H9 (cell line): ENCODE data around the gene AGTRAP. TPM values are rescaled to one million over a fixed set of nuclear protein-coding genes. Genes with fewer than 3 reads are reported as not detected.

Experiments used
- DNase-seq: peaks from one replicate; pipeline ENCODE4 v3.0.0-alpha.2; 2017
- H2AFZ ChIP-seq: one replicate; pipeline ENCODE4 v1.6.1; 2013; ENCODE audit warnings: mild to moderate bottlenecking, low read length, control low read depth, moderate library complexity
- H2AK5ac ChIP-seq: 2 replicates; pipeline ENCODE4 v1.6.1; 2013; ENCODE audit warnings: low read length, control low read depth, mixed read lengths; ENCODE audit not compliant: insufficient read length
- H2BK120ac ChIP-seq: one replicate; pipeline ENCODE4 v1.6.1; 2013; ENCODE audit warnings: low read depth, mild to moderate bottlenecking, low read length, control low read depth, inconsistent platforms; ENCODE audit not compliant: poor library complexity, severe bottlenecking
- H2BK12ac ChIP-seq: 2 replicates; pipeline ENCODE4 v1.6.1; 2013; ENCODE audit warnings: low read length, control low read depth, mixed read lengths, low read depth; ENCODE audit not compliant: insufficient read length
- H2BK15ac ChIP-seq: 2 replicates; pipeline ENCODE4 v1.6.1; 2013; ENCODE audit warnings: low read depth, low read length, control low read depth
- H2BK20ac ChIP-seq: one replicate; pipeline ENCODE4 v1.6.1; 2013; ENCODE audit warnings: low read depth, mild to moderate bottlenecking, low read length, control low read depth, inconsistent platforms; ENCODE audit not compliant: poor library complexity, severe bottlenecking
- H2BK5ac ChIP-seq: 2 replicates; pipeline ENCODE4 v1.6.1; 2013; ENCODE audit warnings: low read length, control low read depth, mixed read lengths; ENCODE audit not compliant: insufficient read length
- H3K14ac ChIP-seq: 2 replicates; pipeline ENCODE4 v1.6.1; 2013; ENCODE audit warnings: low read length, control low read depth; ENCODE audit not compliant: insufficient read depth
- H3K18ac ChIP-seq: 2 replicates; pipeline ENCODE4 v1.6.1; 2013; ENCODE audit warnings: low read depth, mild to moderate bottlenecking, mixed read lengths, low read length, control low read depth; ENCODE audit not compliant: insufficient read length
- H3K23ac ChIP-seq: 2 replicates; pipeline ENCODE4 v1.6.1; 2013; ENCODE audit warnings: low read length, control low read depth, mixed read lengths, low read depth; ENCODE audit not compliant: insufficient read length
- H3K23me2 ChIP-seq: 2 replicates; pipeline ENCODE4 v1.6.1; 2013; ENCODE audit warnings: low read depth, mild to moderate bottlenecking, mixed read lengths, low read length, control low read depth; ENCODE audit not compliant: insufficient read length, poor library complexity, severe bottlenecking
- H3K27ac ChIP-seq: 2 replicates; pipeline ENCODE4 v1.5.1; 2013; ENCODE audit warnings: low read length, control low read depth, mixed read lengths, low read depth; ENCODE audit not compliant: insufficient read length
- H3K27me3 ChIP-seq: 2 replicates; pipeline ENCODE4 v1.6.1; 2013; ENCODE audit warnings: low read length, control low read depth, inconsistent platforms; ENCODE audit not compliant: insufficient read depth
- H3K4ac ChIP-seq: 2 replicates; pipeline ENCODE4 v1.6.1; 2013; ENCODE audit warnings: low read depth, mild to moderate bottlenecking, control low read depth, inconsistent platforms, low read length, moderate library complexity
- H3K4me1 ChIP-seq: 2 replicates; pipeline ENCODE4 v1.6.1; 2013; ENCODE audit warnings: low read length, control low read depth, inconsistent platforms; ENCODE audit not compliant: insufficient read depth
- H3K4me2 ChIP-seq: 2 replicates; pipeline ENCODE4 v1.6.1; 2013; ENCODE audit warnings: low read length, control low read depth, mixed read lengths; ENCODE audit not compliant: insufficient read length, insufficient read depth
- H3K56ac ChIP-seq: 2 replicates; pipeline ENCODE4 v1.6.1; 2013; ENCODE audit warnings: low read depth, mild to moderate bottlenecking, mixed read lengths, low read length, control low read depth; ENCODE audit not compliant: insufficient read length
- H3K79me1 ChIP-seq: 2 replicates; pipeline ENCODE4 v1.6.1; 2013; ENCODE audit warnings: low read depth, mild to moderate bottlenecking, moderate library complexity, low read length, control low read depth, inconsistent platforms; ENCODE audit not compliant: insufficient read depth, poor library complexity, severe bottlenecking
- H3K79me2 ChIP-seq: 2 replicates; pipeline ENCODE4 v1.6.1; 2013; ENCODE audit warnings: low read length, control low read depth, inconsistent platforms; ENCODE audit not compliant: insufficient read depth
- H3K9ac ChIP-seq: 2 replicates; pipeline ENCODE4 v1.6.1; 2013; ENCODE audit warnings: low read length, control low read depth, mixed read lengths; ENCODE audit not compliant: insufficient read length; ENCODE audit errors: extremely low read depth
- H3K9me3 ChIP-seq: one replicate; pipeline ENCODE4 v1.6.1; 2013; ENCODE audit warnings: low read depth, low read length, inconsistent platforms; ENCODE audit not compliant: control insufficient read depth
- H3T11ph ChIP-seq: one replicate; pipeline ENCODE4 v1.6.1; 2013; ENCODE audit warnings: mild to moderate bottlenecking, low read length, control low read depth, inconsistent platforms
- H4K20me1 ChIP-seq: one replicate; pipeline ENCODE4 v1.6.1; 2013; ENCODE audit not compliant: control insufficient read depth, insufficient read length, insufficient read depth
- H4K5ac ChIP-seq: 2 replicates; pipeline ENCODE4 v1.6.1; 2013; ENCODE audit warnings: low read depth, mild to moderate bottlenecking, mixed read lengths, low read length, control low read depth; ENCODE audit not compliant: insufficient read length
- H4K8ac ChIP-seq: replicated peaks from 2 replicates; pipeline ENCODE4 v1.6.1; 2013; ENCODE audit warnings: low read length, control low read depth, mixed read lengths, low read depth; ENCODE audit not compliant: insufficient read length
- H4K91ac ChIP-seq: 2 replicates; pipeline ENCODE4 v1.6.1; 2013; ENCODE audit warnings: low read depth, mild to moderate bottlenecking, moderate library complexity, mixed read lengths, low read length, control low read depth; ENCODE audit not compliant: insufficient read length
- H3K27ac Mint-ChIP-seq, 3 experiments: 2 replicates in 2 of 3; 3 replicates in 1 of 3; pipeline ENCODE4 v1.8.0; 2020 to 2021; ENCODE audit warnings: mixed read lengths in 3 of 3, mild to moderate bottlenecking in 1 of 3, moderate library complexity in 1 of 3
- H3K27me3 Mint-ChIP-seq: 2 replicates; pipeline ENCODE4 v1.8.0; 2021; ENCODE audit warnings: low read depth, mild to moderate bottlenecking, moderate library complexity, mixed read lengths
- H3K36me3 Mint-ChIP-seq, 3 experiments: 2 replicates in 2 of 3; 3 replicates in 1 of 3; pipeline ENCODE4 v1.8.0; 2020 to 2021; ENCODE audit warnings: low read depth in 3 of 3, mixed read lengths in 3 of 3; ENCODE audit not compliant: insufficient read depth in 1 of 3
- H3K4me1 Mint-ChIP-seq, 2 experiments: 2 replicates each; pipeline ENCODE4 v1.8.0; 2020; ENCODE audit warnings: mixed read lengths in 2 of 2
- H3K4me3 Mint-ChIP-seq, 2 experiments: 2 replicates in 1 of 2; 3 replicates in 1 of 2; pipeline ENCODE4 v1.8.0; 2020 to 2021; ENCODE audit warnings: mild to moderate bottlenecking in 2 of 2, mixed read lengths in 2 of 2, moderate library complexity in 1 of 2
- H3K9me3 Mint-ChIP-seq, 2 experiments: 2 replicates in 1 of 2; 3 replicates in 1 of 2; pipeline ENCODE4 v1.8.0; 2020; ENCODE audit warnings: mild to moderate bottlenecking in 2 of 2, mixed read lengths in 2 of 2, moderate library complexity in 1 of 2
- CTCF ChIP-seq: fragments of 200-600 bp; sonication (generic); conservative IDR thresholded peaks from 3 replicates; pipeline ENCODE4 v1.8.0; 2021; ENCODE audit warnings: antibody characterized with exemption, mild to moderate bottlenecking
- whole genome bisulfite sequencing: extraction: QIAGEN DNeasy Blood & Tissue Kit; methylation state at CpG from one replicate; pipeline ENCODE4 v1.1.7; 2013; ENCODE audit warnings: missing lambda C conversion rate, low lambda C conversion rate, mixed read lengths; ENCODE audit not compliant: insufficient read length; ENCODE audit errors: extremely low coverage; 5-methylcytosine and 5-hydroxymethylcytosine counted together
- total RNA-seq: library from RNA; stranded (reverse); gene quantifications from 2 replicates; pipeline ENCODE4 v1.2.1, GENCODE V29; 2021

The AGTRAP gene
- total RNA-seq, 1 experiment from 2014 or later, result 60.9 TPM

GRCh38 chr1:11768821-11769220 lies 32.9 kb downstream of the AGTRAP start:
- H3K9me3 Mint-ChIP-seq, result no peaks in the 10 kb centered on the region; a peak in 1 of 5 replicates
- Histone ChIP-seq H3K23me2 (no peaks in the 10 kb centered on the region), H2BK20ac (no peak overlapping the region), H4K20me1 (no peaks in the 10 kb centered on the region), H3K4ac (no peak overlapping the region), H2AK5ac (no peak overlapping the region), H2BK120ac (no peak overlapping the region), H3K9ac (no peak overlapping the region), H3K14ac (no peak overlapping the region), H2AFZ (no peak overlapping the region), H3K27me3 (no peaks in the 10 kb centered on the region), H3K27ac (no peak overlapping the region), H3K4me1 (no peaks in the 10 kb centered on the region), H3K4me2 (no peak overlapping the region), H3K23ac (no peak overlapping the region), H3K18ac (no peak overlapping the region), H2BK12ac (no peak overlapping the region), H3K9me3 (no peaks in the 10 kb centered on the region), H3K79me2 (no peaks in the 10 kb centered on the region), H3K79me1 (no peaks in the 10 kb centered on the region), H2BK5ac (no peak overlapping the region), H4K8ac (no peak overlapping the region), H4K5ac (no peak overlapping the region), H3K56ac (no peak overlapping the region), H2BK15ac (no peak overlapping the region), H4K91ac (no peak overlapping the region), H3T11ph (no peak overlapping the region)
- no peak for TF ChIP-seq CTCF
- no peak for DNase-seq
- no peaks in the 10 kb centered on the region for H3K36me3 Mint-ChIP-seq
- peaks cover 0 to 3% of the 10 kb centered on the region in 2 experiments; a peak in 1 of 4 replicates for H3K4me1 Mint-ChIP-seq
- WGBS, result no CpG with 5 or more reads among the region's 4 CpGs
- no peak overlapping the region for H3K27ac Mint-ChIP-seq
- H3K4me3 Mint-ChIP-seq, result no peak overlapping the region
- peaks cover 28% of the 10 kb centered on the region for H3K27me3 Mint-ChIP-seq
